Ovary (tissue), 9 donors: ENCODE measurements around the gene SRCAP. TPM values are rescaled to one million over a fixed set of nuclear protein-coding genes. Genes with fewer than 3 reads are reported as not detected.

Experiments
- DNase-seq, 5 donors: peaks; one replicate each; pipeline ENCODE4 v3.0.0-alpha.2; 2019 to 2020
- H3K27ac ChIP-seq, 2 donors: fragments of 200-600 bp; one replicate each; pipeline versions ENCODE4 v1.5.1 to v1.8.0; 2019 to 2022
- H3K27me3 ChIP-seq: fragments of 200-600 bp; one replicate; pipeline ENCODE4 v1.8.0; 2022
- H3K36me3 ChIP-seq: fragments of 200-600 bp; sonication (generic); one replicate; pipeline ENCODE4 v1.5.1; 2019
- H3K4me1 ChIP-seq: one replicate; pipeline ENCODE4 v1.8.1; 2013; ENCODE audit warnings: mild to moderate bottlenecking, moderate library complexity; ENCODE audit not compliant: insufficient read depth
- H3K4me3 ChIP-seq: fragments of 200-600 bp; sonication (generic); one replicate; pipeline ENCODE4 v1.5.1; 2017
- H3K9me3 ChIP-seq, 2 donors: fragments of 200-600 bp in 1 of 2; sonication (generic) in 1 of 2; one replicate each; pipeline versions ENCODE4 v1.5.1 to v1.8.1; 2013 to 2019; ENCODE audit warnings: mild to moderate bottlenecking in 1 of 2, moderate library complexity in 1 of 2
- EP300 ChIP-seq: sonication (generic); formaldehyde crosslinking; IDR thresholded peaks from one replicate; pipeline ENCODE4 v1.6.1; 2017; ENCODE audit warnings: antibody characterized with exemption
- POLR2A ChIP-seq: fragments of 450-650 bp; IDR thresholded peaks from one replicate; pipeline ENCODE4 v1.6.1; 2017; ENCODE audit warnings: antibody characterized with exemption, mild to moderate bottlenecking, moderate library complexity
- WGBS, 3 donors: extraction: QIAGEN DNeasy Blood & Tissue Kit in 1 of 3; methylation state at CpG; one replicate each; pipeline versions ENCODE4 v1.1.5 to v1.1.7; 2013 to 2017; 5-methylcytosine and 5-hydroxymethylcytosine counted together
- intact Hi-C, 4 donors: fragments of 100-400 bp; cut with DNase I; formaldehyde crosslinking; loops; one replicate each; pipeline versions ENCODE4 v1.11.0 to v1.15.1; 2022 to 2023
- polyA plus RNA-seq, 2 donors: library from polyadenylated mRNA; stranded (reverse); fragments of 200-250 nt in 1 of 2; fragments of 350-450 nt in 1 of 2; fragmentation: Illumina TruSeq in 1 of 2; extraction: RNeasy Lipid Tissue Mini Kit (QIAGEN cat#74804) in 1 of 2; gene quantifications; one replicate each; pipeline ENCODE4 v1.2.3, GENCODE V29; 2013 to 2014
- total RNA-seq, 7 donors: library from RNA; depleted of rRNA in 2 of 7; stranded (reverse); fragments of >200 nt in 2 of 7; fragmentation: NEBNext Ultra II Directional in 3 of 7; extraction: Animal tissue kit (Norgen Biotek cat#: 25700) in 3 of 7; gene quantifications; one replicate each; pipeline versions ENCODE4 v1.1.0 to v1.2.4, GENCODE V29; 2016 to 2023
- TF ChIP-seq, protein P1 (sequence below), 3 donors: fragments of 450-650 bp in 2 of 3; fragments of 200-600 bp in 1 of 3; IDR thresholded peaks; one replicate each; pipeline versions ENCODE4 v1.5.1 to v1.8.0; 2016 to 2022; ENCODE audit warnings: antibody characterized with exemption in 3 of 3, mild to moderate bottlenecking in 1 of 3
- donor health status: DM: no; HTN: no; CAD: no; lungs with moderate emphysema.
- donor health status: DM: no; HTN: no; CAD: no.
- donor health status: Bipolar disorder and iron deficiency.
- donor health status: DM: yes; HTN: yes; CAD: no.
- donor health status: DM: no; HTN: no; CAD: no.
- donor health status: DM: yes; HTN: yes; CAD: no.

Gene SRCAP
- total and polyA plus RNA-seq, 9 donors: 11.4 to 73.1 (median 46.1) TPM

DNA sequence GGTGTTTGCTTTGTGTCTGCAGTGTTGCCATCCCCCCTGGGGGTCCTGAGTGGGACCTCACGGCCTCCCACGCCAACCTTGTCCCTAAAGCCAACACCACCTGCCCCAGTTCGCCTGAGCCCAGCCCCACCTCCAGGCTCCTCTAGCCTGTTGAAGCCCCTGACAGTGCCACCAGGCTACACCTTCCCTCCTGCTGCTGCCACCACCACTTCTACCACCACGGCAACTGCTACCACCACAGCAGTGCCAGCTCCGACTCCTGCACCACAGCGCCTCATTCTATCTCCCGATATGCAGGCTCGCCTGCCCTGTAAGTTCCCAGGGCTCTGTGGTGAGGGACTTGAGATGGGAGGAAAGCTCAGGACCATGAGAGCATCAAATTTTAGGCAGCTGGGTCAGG, 22.2 kb downstream of the SRCAP start:
- Histone ChIP-seq H3K36me3 (peaks cover 2% of the 10 kb centered on the region), H3K9me3 (no peaks in the 10 kb centered on the region), H3K27ac (no peak overlapping the region), H3K27me3 (no peaks in the 10 kb centered on the region), H3K4me1 (no peaks in the 10 kb centered on the region), H3K4me3 (no peak overlapping the region)
- WGBS, 3 donors: 93 to 96% (median 96%) methylated on average over 8 of the region's 8 CpGs
- intact Hi-C loops: loop anchor here in 2 of 4 donors (10.0 kb wide), 2 partner anchors 64 to 586 kb away; partner anchors contain the start of gene ZNF629 (in 1 of the 2)
- DNase-seq: no peak
- no peak for TF ChIP-seq POLR2A
- TF ChIP-seq EP300: no peak
- TF ChIP-seq, protein P1, sequence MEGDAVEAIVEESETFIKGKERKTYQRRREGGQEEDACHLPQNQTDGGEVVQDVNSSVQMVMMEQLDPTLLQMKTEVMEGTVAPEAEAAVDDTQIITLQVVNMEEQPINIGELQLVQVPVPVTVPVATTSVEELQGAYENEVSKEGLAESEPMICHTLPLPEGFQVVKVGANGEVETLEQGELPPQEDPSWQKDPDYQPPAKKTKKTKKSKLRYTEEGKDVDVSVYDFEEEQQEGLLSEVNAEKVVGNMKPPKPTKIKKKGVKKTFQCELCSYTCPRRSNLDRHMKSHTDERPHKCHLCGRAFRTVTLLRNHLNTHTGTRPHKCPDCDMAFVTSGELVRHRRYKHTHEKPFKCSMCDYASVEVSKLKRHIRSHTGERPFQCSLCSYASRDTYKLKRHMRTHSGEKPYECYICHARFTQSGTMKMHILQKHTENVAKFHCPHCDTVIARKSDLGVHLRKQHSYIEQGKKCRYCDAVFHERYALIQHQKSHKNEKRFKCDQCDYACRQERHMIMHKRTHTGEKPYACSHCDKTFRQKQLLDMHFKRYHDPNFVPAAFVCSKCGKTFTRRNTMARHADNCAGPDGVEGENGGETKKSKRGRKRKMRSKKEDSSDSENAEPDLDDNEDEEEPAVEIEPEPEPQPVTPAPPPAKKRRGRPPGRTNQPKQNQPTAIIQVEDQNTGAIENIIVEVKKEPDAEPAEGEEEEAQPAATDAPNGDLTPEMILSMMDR (IDR thresholded peaks at IDR 0.05): no peak

DNA sequence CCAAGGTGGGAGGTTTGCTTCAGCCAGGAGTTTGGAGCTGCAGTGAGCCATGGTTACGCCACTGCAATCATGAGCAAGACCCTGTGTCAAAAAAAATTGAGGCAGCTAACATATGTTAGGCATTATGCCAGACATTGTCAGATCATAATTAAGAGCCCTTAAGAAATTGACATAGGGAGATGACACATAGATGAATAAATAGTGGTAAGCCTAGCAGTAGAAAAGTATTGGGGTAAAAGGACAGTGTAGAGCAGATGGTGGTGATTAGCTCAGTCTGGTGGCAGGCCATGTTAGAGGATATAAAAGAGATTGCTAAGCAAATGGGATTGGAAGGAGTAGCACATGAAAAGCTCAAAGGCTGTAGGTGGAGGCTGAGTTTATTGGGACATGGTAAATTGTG, 22.6 kb downstream of the SRCAP start:
- intact Hi-C loops: loop anchor here in 2 of 4 donors (10.0 kb wide), 2 partner anchors 63 to 587 kb away; partner anchors contain the start of gene ZNF629 (in 1 of the 2)
- Histone ChIP-seq H3K27me3 (no peaks in the 10 kb centered on the region), H3K27ac (no peak overlapping the region), H3K9me3 (no peaks in the 10 kb centered on the region), H3K4me3 (no peak overlapping the region), H3K36me3 (peaks cover 2% of the 10 kb centered on the region), H3K4me1 (no peaks in the 10 kb centered on the region)
- WGBS, 3 donors: 94 to 100% (median 98%) methylated on average over 1 of the region's 1 CpG
- TF ChIP-seq, protein P1 (IDR thresholded peaks at IDR 0.05): no peak
- no peak for TF ChIP-seq EP300
- TF ChIP-seq POLR2A: no peak
- DNase-seq: no peak

DNA sequence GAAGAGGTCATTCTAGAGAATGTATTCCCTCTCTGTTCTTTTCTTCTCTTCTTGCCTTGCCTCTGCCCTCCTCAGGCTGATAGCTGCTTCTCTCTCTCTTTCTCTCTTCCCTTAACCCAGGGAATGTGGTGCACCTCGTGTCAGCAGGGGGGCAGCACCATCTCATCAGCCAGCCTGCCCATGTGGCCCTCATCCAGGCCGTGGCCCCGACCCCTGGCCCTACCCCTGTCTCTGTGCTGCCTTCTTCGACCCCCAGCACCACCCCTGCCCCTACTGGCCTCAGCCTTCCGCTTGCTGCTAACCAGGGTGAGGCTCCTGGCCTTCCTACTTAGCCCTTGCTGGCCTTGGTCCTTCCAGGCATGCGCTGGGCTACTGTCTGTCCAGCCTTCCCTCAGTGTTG, 23.5 kb downstream of the SRCAP start:
- H3K9me3 ChIP-seq: no peaks in the 10 kb centered on the region
- H3K27me3 ChIP-seq: no peaks in the 10 kb centered on the region
- intact Hi-C loops: loop anchor here in 2 of 4 donors (10.0 kb wide), 2 partner anchors 62 to 588 kb away; partner anchors contain the start of gene ZNF629 (in 1 of the 2)
- no peak for DNase-seq
- no peak overlapping the region for H3K27ac ChIP-seq
- peaks cover 2% of the 10 kb centered on the region for H3K36me3 ChIP-seq
- WGBS, 3 donors: 68 to 78% (median 77%) methylated on average over 6 of the region's 6 CpGs
- no peak overlapping the region for H3K4me3 ChIP-seq
- TF ChIP-seq POLR2A (no peak), EP300 (no peak)
- TF ChIP-seq, protein P1 (IDR thresholded peaks at IDR 0.05): no peak
- H3K4me1 ChIP-seq: no peaks in the 10 kb centered on the region

DNA sequence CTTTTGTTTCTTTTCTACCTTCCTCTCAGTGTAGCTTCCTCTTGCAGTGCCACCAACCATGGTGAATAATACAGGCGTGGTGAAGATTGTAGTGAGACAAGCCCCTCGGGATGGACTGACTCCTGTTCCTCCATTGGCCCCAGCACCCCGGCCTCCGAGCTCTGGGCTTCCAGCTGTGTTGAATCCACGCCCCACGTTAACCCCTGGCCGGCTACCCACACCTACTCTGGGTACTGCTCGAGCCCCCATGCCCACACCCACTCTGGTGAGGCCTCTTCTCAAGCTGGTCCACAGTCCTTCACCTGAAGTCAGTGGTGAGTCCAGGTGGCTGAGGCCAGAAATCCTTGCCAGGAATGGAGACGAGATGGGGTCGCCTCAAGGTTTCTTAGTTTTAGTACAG, 23.9 kb downstream of the SRCAP start:
- H3K27ac ChIP-seq: no peak overlapping the region
- no peaks in the 10 kb centered on the region for H3K27me3 ChIP-seq
- intact Hi-C loops: loop anchor here in 2 of 4 donors (10.0 kb wide), 2 partner anchors 62 to 588 kb away; partner anchors contain the start of gene ZNF629 (in 1 of the 2)
- TF ChIP-seq, protein P1 (IDR thresholded peaks at IDR 0.05): no peak
- TF ChIP-seq POLR2A (no peak), EP300 (no peak)
- no peak overlapping the region for H3K4me3 ChIP-seq
- no peak for DNase-seq
- no peaks in the 10 kb centered on the region for H3K4me1 ChIP-seq
- H3K9me3 ChIP-seq: no peaks in the 10 kb centered on the region
- WGBS, 3 donors: 81 to 83% (median 81%) methylated on average over 10 of the region's 10 CpGs
- H3K36me3 ChIP-seq: peaks cover 2% of the 10 kb centered on the region
